ENCODE results near the gene MACROD2.

Gene MACROD2

GRCh38 chr20:16050366-16050765 lies 2055.1 kb downstream of the MACROD2 start:
- H3K27ac ChIP-seq: no peak overlapping the region
- ChIA-PET POLR2A (ENCODE audit: low non-redundant PET) (no interaction called here), CTCF (interaction anchor here (0.6 kb wide), 1 partner anchor 579 kb away, joined by 4 read pairs; no protein-coding TSS in a partner anchor)
- no peak for TF ChIP-seq CTCF (conservative IDR thresholded peaks at IDR 0.05; ENCODE audit: low read depth)
- no peak for DNase-seq (ENCODE audit: low spot score)

- DNase-seq (ENCODE audit: low spot score): no peak
- no peak overlapping the region for H3K27ac ChIP-seq
- ChIA-PET POLR2A (ENCODE audit: low non-redundant PET) (no interaction called here), CTCF (no interaction called here)
- no peak for TF ChIP-seq CTCF (conservative IDR thresholded peaks at IDR 0.05; ENCODE audit: low read depth)
Measured at GRCh38 chr20:16051968-16052367, 2056.7 kb downstream of the MACROD2 start.

- ChIA-PET POLR2A (ENCODE audit: low non-redundant PET) (no interaction called here), CTCF (no interaction called here)
- DNase-seq (ENCODE audit: low spot score): no peak
- TF ChIP-seq CTCF (conservative IDR thresholded peaks at IDR 0.05; ENCODE audit: low read depth): no peak
- no peak overlapping the region for H3K27ac ChIP-seq
Measured at GRCh38 chr20:16052456-16052855, 2057.1 kb downstream of the MACROD2 start.

DNA sequence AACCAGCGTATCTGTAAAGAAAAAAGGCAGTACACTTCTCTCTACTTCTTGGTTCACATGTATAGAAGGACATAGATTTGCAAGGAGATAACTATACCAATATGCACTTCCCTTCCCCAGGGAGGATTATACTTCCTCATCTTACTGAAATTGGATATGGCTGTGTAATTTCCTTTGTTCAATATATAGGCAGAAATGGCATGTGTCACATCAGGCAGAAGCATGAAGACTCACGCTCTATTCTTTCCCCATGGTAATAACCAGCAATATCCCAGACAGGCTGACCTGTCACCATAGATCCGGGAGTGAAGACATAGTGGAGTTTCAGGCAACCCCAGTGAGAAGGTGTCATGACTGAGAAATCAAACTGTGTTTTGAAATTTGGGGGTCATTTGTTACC lies 2059.7 kb downstream of the MACROD2 start:
- CTCF ChIA-PET: no interaction called here
- POLR2A ChIA-PET (ENCODE audit: low non-redundant PET): no interaction called here
- no peak for TF ChIP-seq CTCF (conservative IDR thresholded peaks at IDR 0.05; ENCODE audit: low read depth)
- DNase-seq (ENCODE audit: low spot score): no peak
- H3K27ac ChIP-seq: no peak overlapping the region

DNA sequence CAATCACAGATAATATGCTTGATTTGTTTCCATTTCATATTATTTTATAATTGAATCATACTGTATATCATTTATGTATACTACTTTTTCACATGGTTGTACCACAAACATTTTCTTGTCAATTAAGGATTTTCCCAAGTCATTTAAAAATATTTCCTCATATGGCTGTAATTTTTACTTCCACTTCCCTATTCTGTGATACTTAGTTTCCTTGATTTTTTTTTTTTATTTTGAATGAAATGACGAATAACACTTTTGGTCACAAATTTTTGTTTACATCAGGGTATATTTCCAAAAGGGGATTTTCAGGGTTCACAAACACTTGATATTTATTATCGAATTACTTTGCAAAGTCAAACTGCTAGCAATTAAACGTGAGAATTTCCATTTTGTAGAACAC lies 2062.3 kb downstream of the MACROD2 start:
- ChIA-PET POLR2A (ENCODE audit: low non-redundant PET) (no interaction called here), CTCF (no interaction called here)
- DNase-seq (ENCODE audit: low spot score): no peak
- H3K27ac ChIP-seq: no peak overlapping the region
- no peak for TF ChIP-seq CTCF (conservative IDR thresholded peaks at IDR 0.05; ENCODE audit: low read depth)

DNA sequence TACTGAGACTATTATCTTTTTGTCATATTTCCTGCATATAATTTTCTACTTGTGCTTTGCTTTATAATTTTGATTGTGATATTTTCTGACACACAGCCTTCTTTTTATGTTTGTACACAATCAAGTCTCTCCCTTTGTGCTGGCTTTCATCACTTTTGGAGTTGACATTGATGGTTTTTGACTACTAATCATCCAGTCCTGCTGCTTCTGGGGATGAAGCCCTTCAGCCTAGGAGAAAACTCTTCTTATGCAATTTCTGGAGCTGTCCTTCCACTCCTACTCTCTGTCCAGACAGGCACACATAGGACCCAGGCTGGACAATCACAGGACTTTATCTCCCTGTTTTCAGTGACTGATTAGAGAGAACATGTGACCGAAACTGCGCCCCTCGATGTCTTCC lies 2063.0 kb downstream of the MACROD2 start:
- ChIA-PET CTCF (no interaction called here), POLR2A (ENCODE audit: low non-redundant PET) (no interaction called here)
- no peak for DNase-seq (ENCODE audit: low spot score)
- H3K27ac ChIP-seq: no peak overlapping the region
- TF ChIP-seq CTCF (conservative IDR thresholded peaks at IDR 0.05; ENCODE audit: low read depth): no peak

DNA sequence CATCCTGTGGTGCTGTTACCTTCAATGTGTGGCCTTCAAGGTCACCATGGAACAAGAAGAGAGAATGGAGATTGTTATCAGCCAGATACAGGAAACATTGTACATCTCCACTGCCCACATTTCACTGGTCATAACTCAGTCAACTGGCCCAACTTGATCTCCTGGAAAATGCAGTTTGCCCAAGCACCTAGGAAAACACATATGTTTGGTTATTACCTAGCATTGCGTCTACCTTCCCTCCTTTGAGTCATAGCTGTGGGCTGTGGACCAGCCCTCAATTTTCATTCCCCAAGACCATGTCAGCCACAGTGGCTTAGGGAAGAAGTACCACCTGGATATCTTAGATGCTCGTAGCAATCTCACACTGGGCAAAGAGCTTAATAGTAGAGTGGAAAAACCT lies 2064.5 kb downstream of the MACROD2 start:
- no peak for TF ChIP-seq CTCF (conservative IDR thresholded peaks at IDR 0.05; ENCODE audit: low read depth)
- POLR2A ChIA-PET (ENCODE audit: low non-redundant PET): no interaction called here
- CTCF ChIA-PET: no interaction called here
- DNase-seq (ENCODE audit: low spot score): no peak
- H3K27ac ChIP-seq: no peak overlapping the region
